K562 (cell line): ENCODE results near the gene AMN1. TPM values are rescaled to one million over a fixed set of nuclear protein-coding genes. Genes with fewer than 3 reads are reported as not detected.
A peak's percentile ranks its signal among the peaks of the same experiment; 100 is the strongest.

Source experiments
- BHLHE40 ChIP-seq: IDR thresholded peaks from 2 replicates; pipeline ENCODE4 v1.6.1; 2011; ENCODE audit warnings: low read length, improper control_type of control experiment
- CBX2 ChIP-seq: fragments of 200-600 bp; sonication (generic); IDR thresholded peaks from one replicate; pipeline ENCODE4 v1.6.1; 2012; ENCODE audit warnings: mild to moderate bottlenecking, low read length, inconsistent platforms; ENCODE audit not compliant: insufficient read depth, poor library complexity, severe bottlenecking
- FOXM1 ChIP-seq, 2 experiments: fragments of 450-650 bp in 1 of 2; sonication (generic) in 1 of 2; formaldehyde crosslinking in 1 of 2; IDR thresholded peaks; 2 replicates each; pipeline versions ENCODE4 v1.6.1 to v1.9.0; 2017 to 2022; ENCODE audit warnings: low read depth in 2 of 2, mild to moderate bottlenecking in 2 of 2, missing genetic modification reagents in 1 of 2, moderate library complexity in 1 of 2
- GABPA ChIP-seq: fragments of 200-800 bp; sonication (Bioruptor generic); conservative IDR thresholded peaks from 2 replicates; pipeline ENCODE4 v1.6.1; 2016; ENCODE audit warnings: low read depth, missing genetic modification characterization, missing compliant biosample characterization
- L3MBTL2 ChIP-seq: fragments of 450-650 bp; IDR thresholded peaks from 2 replicates; pipeline ENCODE4 v1.6.1; 2016; ENCODE audit warnings: mild to moderate bottlenecking, moderate library complexity
- LCOR ChIP-seq: sonication (generic); formaldehyde crosslinking; IDR thresholded peaks from 2 replicates; pipeline ENCODE4 v1.8.0; 2022; ENCODE audit warnings: mild to moderate bottlenecking, missing genetic modification reagents
- MAFG ChIP-seq: fragments of 450-650 bp; conservative IDR thresholded peaks from 2 replicates; pipeline ENCODE4 v1.6.1; 2016; ENCODE audit warnings: missing genetic modification characterization, missing compliant biosample characterization
- POLR2AphosphoS2 ChIP-seq: IDR thresholded peaks from 2 replicates; pipeline ENCODE4 v1.6.1; 2012; ENCODE audit warnings: low read length, improper control_type of control experiment
- PTBP1 ChIP-seq: fragments of 200-400 bp; formaldehyde crosslinking; IDR thresholded peaks from 2 replicates; pipeline ENCODE4 v1.6.1; 2017; ENCODE audit warnings: low read depth, low read length
- SOX6 ChIP-seq: fragments of 450-650 bp; IDR thresholded peaks from 2 replicates; pipeline ENCODE4 v1.6.1; 2014; ENCODE audit warnings: mild to moderate bottlenecking
- TBL1XR1 ChIP-seq, 2 experiments: IDR thresholded peaks; 2 replicates each; pipeline ENCODE4 v1.6.1; 2012; ENCODE audit warnings: improper control_type of control experiment in 2 of 2, low read length in 2 of 2, mild to moderate bottlenecking in 1 of 2
- ZBTB8A ChIP-seq: fragments of 450-650 bp; IDR thresholded peaks from 2 replicates; pipeline ENCODE4 v1.6.1; 2018; ENCODE audit warnings: mild to moderate bottlenecking, moderate library complexity; ENCODE audit not compliant: partially characterized antibody
- ZNF134 ChIP-seq: fragments of 250-450 bp; sonication (Bioruptor Pico); conservative IDR thresholded peaks from 2 replicates; pipeline ENCODE4 v1.4.0; 2020
- ZNF174 ChIP-seq: fragments of 250-450 bp; sonication (Bioruptor Pico); IDR thresholded peaks from 2 replicates; pipeline ENCODE4 v1.4.0; 2020; ENCODE audit warnings: mild to moderate bottlenecking
- ZNF175 ChIP-seq: fragments of 200-800 bp; sonication (Bioruptor generic); IDR thresholded peaks from 2 replicates; pipeline ENCODE4 v1.6.1; 2016; ENCODE audit warnings: low read depth, mild to moderate bottlenecking, missing genetic modification characterization, missing compliant biosample characterization
- ZNF274 ChIP-seq: IDR thresholded peaks from 2 replicates; pipeline ENCODE4 v1.6.1; 2011; ENCODE audit warnings: low read depth, mild to moderate bottlenecking, low read length, moderate library complexity, borderline replicate concordance
- ZNF347 ChIP-seq: fragments of 450-650 bp; formaldehyde crosslinking; IDR thresholded peaks from 2 replicates; pipeline ENCODE4 v1.4.0; 2020; ENCODE audit warnings: low read depth, mild to moderate bottlenecking, moderate library complexity
- ZNF668 ChIP-seq: fragments of 250-450 bp; sonication (Bioruptor Pico); IDR thresholded peaks from 2 replicates; pipeline ENCODE4 v1.8.0; 2022; ENCODE audit warnings: mild to moderate bottlenecking, inconsistent platforms
- polyA plus RNA-seq, 8 experiments: library from polyadenylated mRNA; depleted of rRNA in 4 of 8; stranded (reverse) in 5 of 8; unstranded in 3 of 8; fragments of >200 nt; fragmentation: Nextera tagmentation in 2 of 8; fragmentation: Illumina TruSeq in 1 of 8; extraction: Ambion mirVana in 2 of 8; extraction: Trizol in 1 of 8; gene quantifications; 2 replicates each; pipeline versions ENCODE4 v1.2.1 to v1.2.3, GENCODE V29; 2011 to 2014; ENCODE audit warnings: inconsistent platforms in 1 of 8, missing spikeins in 1 of 8
- total RNA-seq, 7 experiments: library from RNA; depleted of rRNA in 6 of 7; stranded (reverse); fragments of >200 nt in 6 of 7; fragmentation: Illumina TruSeq in 2 of 7; extraction: Trizol in 2 of 7; gene quantifications; 2 replicates each; pipeline versions ENCODE4 v1.2.1 to v1.2.3, GENCODE V29; 2011 to 2021; ENCODE audit warnings: low replicate concordance in 1 of 7
- TF ChIP-seq, protein P1 (sequence below): fragments of 250-450 bp; sonication (Bioruptor Pico); IDR thresholded peaks from 2 replicates; pipeline ENCODE4 v1.8.0; 2021; ENCODE audit warnings: mild to moderate bottlenecking, moderate library complexity
- TF ChIP-seq, protein P2 (sequence below): fragments of 450-650 bp; conservative IDR thresholded peaks from 2 replicates; pipeline ENCODE4 v1.6.1; 2016; ENCODE audit warnings: missing genetic modification characterization, low read depth, mild to moderate bottlenecking, missing compliant biosample characterization, moderate library complexity
- TF ChIP-seq, protein P3 (sequence below): sonication (generic); formaldehyde crosslinking; IDR thresholded peaks from 2 replicates; pipeline ENCODE4 v1.8.1; 2023; ENCODE audit warnings: mild to moderate bottlenecking, missing genetic modification reagents, moderate library complexity
- TF ChIP-seq, protein P4 (sequence below): IDR thresholded peaks from 2 replicates; pipeline ENCODE4 v1.6.1; 2014; ENCODE audit warnings: antibody characterized with exemption
- TF ChIP-seq, protein P5 (sequence below): fragments of 250-450 bp; sonication (Bioruptor Pico); IDR thresholded peaks from 2 replicates; pipeline ENCODE4 v1.5.0; 2020; ENCODE audit warnings: mild to moderate bottlenecking

Gene AMN1
- total and polyA plus RNA-seq, 9 of the 15 experiments (the other 6 are each of a cell fraction or from before 2014, with no cell fraction given) = 5.2 to 27.6 (median 13.0) TPM

DNA sequence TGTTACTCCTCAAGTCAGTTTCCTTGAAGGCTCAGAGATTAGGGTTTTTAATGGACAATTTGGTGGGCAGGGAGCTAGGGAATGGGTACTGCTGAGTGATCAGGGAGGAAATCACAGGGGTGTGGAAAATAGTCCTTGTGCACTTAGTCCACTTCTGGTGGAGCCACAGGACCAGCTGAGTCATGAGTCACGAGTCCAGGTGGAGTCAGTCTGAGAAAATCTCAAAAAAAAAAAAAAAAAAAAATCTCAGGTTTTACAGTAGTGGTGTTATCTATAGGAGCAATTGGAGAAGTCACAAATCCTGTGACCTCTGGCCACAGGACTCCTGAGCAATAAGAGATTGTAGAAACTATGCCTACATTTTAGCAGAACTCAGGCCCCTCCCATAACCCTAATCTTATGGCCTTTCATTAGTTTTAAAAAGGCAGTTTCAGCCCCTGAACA lies 28.2 kb upstream of the AMN1 start (continued):
- TF ChIP-seq, protein P1, sequence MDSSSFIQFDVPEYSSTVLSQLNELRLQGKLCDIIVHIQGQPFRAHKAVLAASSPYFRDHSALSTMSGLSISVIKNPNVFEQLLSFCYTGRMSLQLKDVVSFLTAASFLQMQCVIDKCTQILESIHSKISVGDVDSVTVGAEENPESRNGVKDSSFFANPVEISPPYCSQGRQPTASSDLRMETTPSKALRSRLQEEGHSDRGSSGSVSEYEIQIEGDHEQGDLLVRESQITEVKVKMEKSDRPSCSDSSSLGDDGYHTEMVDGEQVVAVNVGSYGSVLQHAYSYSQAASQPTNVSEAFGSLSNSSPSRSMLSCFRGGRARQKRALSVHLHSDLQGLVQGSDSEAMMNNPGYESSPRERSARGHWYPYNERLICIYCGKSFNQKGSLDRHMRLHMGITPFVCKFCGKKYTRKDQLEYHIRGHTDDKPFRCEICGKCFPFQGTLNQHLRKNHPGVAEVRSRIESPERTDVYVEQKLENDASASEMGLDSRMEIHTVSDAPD (CRISPR knock-in tag) = no peak
- TF ChIP-seq, protein P2, sequence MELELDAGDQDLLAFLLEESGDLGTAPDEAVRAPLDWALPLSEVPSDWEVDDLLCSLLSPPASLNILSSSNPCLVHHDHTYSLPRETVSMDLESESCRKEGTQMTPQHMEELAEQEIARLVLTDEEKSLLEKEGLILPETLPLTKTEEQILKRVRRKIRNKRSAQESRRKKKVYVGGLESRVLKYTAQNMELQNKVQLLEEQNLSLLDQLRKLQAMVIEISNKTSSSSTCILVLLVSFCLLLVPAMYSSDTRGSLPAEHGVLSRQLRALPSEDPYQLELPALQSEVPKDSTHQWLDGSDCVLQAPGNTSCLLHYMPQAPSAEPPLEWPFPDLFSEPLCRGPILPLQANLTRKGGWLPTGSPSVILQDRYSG = no peak
- TF ChIP-seq TBL1XR1 (IDR thresholded peaks at IDR 0.05; ENCODE audit: low read length in 2 of 2) = peak in 1 of 2 experiments; percentile 81; a peak in 2 of 4 replicates
- peak; percentile 77 for TF ChIP-seq MAFG (tag)
- TF ChIP-seq PTBP1 = no peak
- TF ChIP-seq ZNF134 (CRISPR knock-in tag) = no peak
- no peak for TF ChIP-seq POLR2AphosphoS2
- TF ChIP-seq ZNF175 = peak; percentile 58; the same call in 1 of the 2 replicates
- no peak for TF ChIP-seq CBX2
- TF ChIP-seq, protein P3, sequence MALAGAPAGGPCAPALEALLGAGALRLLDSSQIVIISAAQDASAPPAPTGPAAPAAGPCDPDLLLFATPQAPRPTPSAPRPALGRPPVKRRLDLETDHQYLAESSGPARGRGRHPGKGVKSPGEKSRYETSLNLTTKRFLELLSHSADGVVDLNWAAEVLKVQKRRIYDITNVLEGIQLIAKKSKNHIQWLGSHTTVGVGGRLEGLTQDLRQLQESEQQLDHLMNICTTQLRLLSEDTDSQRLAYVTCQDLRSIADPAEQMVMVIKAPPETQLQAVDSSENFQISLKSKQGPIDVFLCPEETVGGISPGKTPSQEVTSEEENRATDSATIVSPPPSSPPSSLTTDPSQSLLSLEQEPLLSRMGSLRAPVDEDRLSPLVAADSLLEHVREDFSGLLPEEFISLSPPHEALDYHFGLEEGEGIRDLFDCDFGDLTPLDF = no peak
- TF ChIP-seq ZNF347 (CRISPR knock-in tag) = no peak
- TF ChIP-seq LCOR (CRISPR knock-in tag) = 0 out of 2 replicates have a peak, but pooled peaks have one; percentile 24
- TF ChIP-seq GABPA (tag) = no peak
- TF ChIP-seq, protein P4, sequence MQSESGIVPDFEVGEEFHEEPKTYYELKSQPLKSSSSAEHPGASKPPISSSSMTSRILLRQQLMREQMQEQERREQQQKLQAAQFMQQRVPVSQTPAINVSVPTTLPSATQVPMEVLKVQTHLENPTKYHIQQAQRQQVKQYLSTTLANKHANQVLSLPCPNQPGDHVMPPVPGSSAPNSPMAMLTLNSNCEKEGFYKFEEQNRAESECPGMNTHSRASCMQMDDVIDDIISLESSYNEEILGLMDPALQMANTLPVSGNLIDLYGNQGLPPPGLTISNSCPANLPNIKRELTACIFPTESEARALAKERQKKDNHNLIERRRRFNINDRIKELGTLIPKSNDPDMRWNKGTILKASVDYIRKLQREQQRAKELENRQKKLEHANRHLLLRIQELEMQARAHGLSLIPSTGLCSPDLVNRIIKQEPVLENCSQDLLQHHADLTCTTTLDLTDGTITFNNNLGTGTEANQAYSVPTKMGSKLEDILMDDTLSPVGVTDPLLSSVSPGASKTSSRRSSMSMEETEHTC = peak; percentile 66
- TF ChIP-seq, protein P5, sequence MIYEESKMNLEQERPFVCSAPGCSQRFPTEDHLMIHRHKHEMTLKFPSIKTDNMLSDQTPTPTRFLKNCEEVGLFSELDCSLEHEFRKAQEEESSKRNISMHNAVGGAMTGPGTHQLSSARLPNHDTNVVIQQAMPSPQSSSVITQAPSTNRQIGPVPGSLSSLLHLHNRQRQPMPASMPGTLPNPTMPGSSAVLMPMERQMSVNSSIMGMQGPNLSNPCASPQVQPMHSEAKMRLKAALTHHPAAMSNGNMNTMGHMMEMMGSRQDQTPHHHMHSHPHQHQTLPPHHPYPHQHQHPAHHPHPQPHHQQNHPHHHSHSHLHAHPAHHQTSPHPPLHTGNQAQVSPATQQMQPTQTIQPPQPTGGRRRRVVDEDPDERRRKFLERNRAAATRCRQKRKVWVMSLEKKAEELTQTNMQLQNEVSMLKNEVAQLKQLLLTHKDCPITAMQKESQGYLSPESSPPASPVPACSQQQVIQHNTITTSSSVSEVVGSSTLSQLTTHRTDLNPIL (CRISPR knock-in tag) = no peak
- no peak for TF ChIP-seq ZNF174 (CRISPR knock-in tag)
- no peak for TF ChIP-seq ZNF274
- no peak for TF ChIP-seq L3MBTL2
- TF ChIP-seq FOXM1 (IDR thresholded peaks at IDR 0.05; ENCODE audit: low read depth) = peak; percentile 54; the same call in 1 of the 2 replicates
- no peak for TF ChIP-seq FOXM1 (CRISPR knock-in tag; IDR thresholded peaks at IDR 0.05; ENCODE audit: low read depth)
- TF ChIP-seq ZNF668 (CRISPR knock-in tag) = no peak
- TF ChIP-seq SOX6 = peak; percentile 83
- TF ChIP-seq ZBTB8A = no peak
- peak; percentile 82 for TF ChIP-seq BHLHE40
